IMR-90 (cell line): ENCODE results near the gene FARS2. TPM values are rescaled to one million over a fixed set of nuclear protein-coding genes. Genes with fewer than 3 reads are reported as not detected.
A peak's percentile ranks its signal among the peaks of the same experiment; 100 is the strongest.

Experiments
- ATAC-seq: fragments of 200-7000 bp; cut with Tn5 transposase; 2 replicates; pipeline ENCODE4 v1.9.1; 2020; ENCODE audit warnings: low read depth, mild to moderate bottlenecking, moderate library complexity
- BruUV-seq: library from RNA; stranded (reverse); fragments of 400-500 nt; replicated peaks from 2 replicates; lab custom pipeline; 2021; lab: Mats Ljungman, UMichigan
- CTCF ChIA-PET: fragments of 300-600 bp; formaldehyde crosslinking; extraction: SDS; loops from one replicate; lab custom pipeline; 2021; ENCODE audit warnings: antibody characterized with exemption; lab: Yijun Ruan, JAX
- POLR2A ChIA-PET: fragments of 300-600 bp; sonication (Branson Sonifier 250); formaldehyde crosslinking; loops from one replicate; lab custom pipeline; 2022; ENCODE audit warnings: antibody characterized with exemption; ENCODE audit not compliant: unreplicated experiment; lab: Charles Lee
- DNase-seq: peaks from one replicate; pipeline ENCODE4 v3.0.0; 2013
- H2AFZ ChIP-seq: replicated peaks from 2 replicates; pipeline ENCODE3; 2013; ENCODE audit warnings: low read length, mild to moderate bottlenecking; ENCODE audit not compliant: poor library complexity
- H2AK5ac ChIP-seq: 2 replicates; pipeline ENCODE4 v1.6.1; 2013; ENCODE audit warnings: low read depth, low read length, inconsistent platforms
- H2AK9ac ChIP-seq: replicated peaks from 2 replicates; pipeline ENCODE3; 2013; ENCODE audit warnings: mild to moderate bottlenecking, low read depth, low read length, moderate library complexity; ENCODE audit not compliant: poor library complexity
- H2BK120ac ChIP-seq: 2 replicates; pipeline ENCODE4 v1.6.1; 2013; ENCODE audit warnings: low read depth, low read length, inconsistent platforms
- H2BK15ac ChIP-seq: 3 replicates; pipeline ENCODE4 v1.6.1; 2013; ENCODE audit warnings: low read depth, low read length, inconsistent platforms
- H2BK20ac ChIP-seq: 2 replicates; pipeline ENCODE4 v1.6.1; 2013; ENCODE audit warnings: low read depth, mild to moderate bottlenecking, inconsistent platforms, low read length, moderate library complexity
- H2BK5ac ChIP-seq: 2 replicates; pipeline ENCODE4 v1.6.1; 2013; ENCODE audit warnings: mild to moderate bottlenecking, low read depth, low read length, inconsistent platforms; ENCODE audit not compliant: poor library complexity, severe bottlenecking
- H3K14ac ChIP-seq: replicated peaks from 2 replicates; pipeline ENCODE4 v1.6.1; 2013; ENCODE audit warnings: low read depth, low read length, inconsistent platforms
- H3K18ac ChIP-seq: 2 replicates; pipeline ENCODE4 v1.6.1; 2013; ENCODE audit warnings: low read depth, low read length, control low read depth
- H3K23ac ChIP-seq: 2 replicates; pipeline ENCODE4 v1.6.1; 2013; ENCODE audit warnings: low read depth, low read length, inconsistent platforms
- H3K27ac ChIP-seq: 2 replicates; pipeline ENCODE4 v1.5.1; 2013; ENCODE audit warnings: mild to moderate bottlenecking, control low read depth, low read length; ENCODE audit not compliant: insufficient read depth
- H3K27me3 ChIP-seq: 2 replicates; pipeline ENCODE4 v1.6.1; 2013; ENCODE audit warnings: low read length; ENCODE audit not compliant: control insufficient read depth, insufficient read depth
- H3K36me3 ChIP-seq: 2 replicates; pipeline ENCODE4 v1.6.1; 2013; ENCODE audit warnings: low read length, mixed read lengths; ENCODE audit not compliant: control insufficient read depth, insufficient read depth
- H3K4ac ChIP-seq: 2 replicates; pipeline ENCODE4 v1.6.1; 2013; ENCODE audit warnings: low read depth, low read length, inconsistent platforms
- H3K4me1 ChIP-seq: 2 replicates; pipeline ENCODE4 v1.6.1; 2013; ENCODE audit warnings: low read length, mixed read lengths; ENCODE audit not compliant: control insufficient read depth, insufficient read depth
- H3K4me2 ChIP-seq: 2 replicates; pipeline ENCODE4 v1.6.1; 2013; ENCODE audit warnings: low read depth, mild to moderate bottlenecking, control low read depth, low read length, moderate library complexity
- H3K4me3 ChIP-seq: 2 replicates; pipeline ENCODE4 v1.5.1; 2013; ENCODE audit warnings: low read depth, mild to moderate bottlenecking, control low read depth, low read length, moderate library complexity; ENCODE audit not compliant: insufficient read depth
- H3K56ac ChIP-seq: 2 replicates; pipeline ENCODE4 v1.6.1; 2013; ENCODE audit warnings: low read length, inconsistent platforms; ENCODE audit not compliant: insufficient read depth; ENCODE audit errors: extremely low read depth
- H3K79me1 ChIP-seq, 2 experiments: 2 replicates each; pipeline ENCODE4 v1.6.1; 2013; ENCODE audit warnings: low read length in 2 of 2, inconsistent platforms in 1 of 2, low read depth in 1 of 2
- H3K9ac ChIP-seq: 2 replicates; pipeline ENCODE4 v1.6.1; 2013; ENCODE audit warnings: low read depth, low read length, control low read depth
- H3K9me1 ChIP-seq: 2 replicates; pipeline ENCODE4 v1.6.1; 2013; ENCODE audit warnings: low read length, inconsistent platforms; ENCODE audit not compliant: insufficient read depth
- H3K9me3 ChIP-seq: 2 replicates; pipeline ENCODE4 v1.6.1; 2013; ENCODE audit warnings: low read length; ENCODE audit not compliant: control insufficient read depth, insufficient read depth
- H4K20me1 ChIP-seq: 2 replicates; pipeline ENCODE4 v1.6.1; 2013; ENCODE audit warnings: low read length, inconsistent platforms; ENCODE audit not compliant: insufficient read depth
- H4K5ac ChIP-seq: 2 replicates; pipeline ENCODE4 v1.6.1; 2013; ENCODE audit warnings: mild to moderate bottlenecking, low read depth, low read length, control low read depth
- H4K8ac ChIP-seq, 2 experiments: 2 replicates each; pipeline ENCODE4 v1.6.1; 2013; ENCODE audit warnings: low read depth in 2 of 2, low read length in 2 of 2, control low read depth in 1 of 2, inconsistent platforms in 1 of 2
- H4K91ac ChIP-seq: 2 replicates; pipeline ENCODE4 v1.6.1; 2013; ENCODE audit warnings: low read depth, low read length, inconsistent platforms; ENCODE audit not compliant: insufficient read depth
- BHLHE40 ChIP-seq: fragments of 150-350 bp; IDR thresholded peaks from 2 replicates; pipeline ENCODE4 v1.6.1; 2016; ENCODE audit warnings: mild to moderate bottlenecking, low read depth, low read length
- CEBPB ChIP-seq: IDR thresholded peaks from 2 replicates; pipeline ENCODE4 v1.6.1; 2012; ENCODE audit warnings: low read depth, low read length, improper control_type of control experiment
- CHD1 ChIP-seq: IDR thresholded peaks from 2 replicates; pipeline ENCODE4 v1.6.1; 2012; ENCODE audit warnings: low read depth, low read length, improper control_type of control experiment
- FOS ChIP-seq: fragments of 150-350 bp; IDR thresholded peaks from 2 replicates; pipeline ENCODE4 v1.6.1; 2016; ENCODE audit warnings: low read depth, low read length
- MAFK ChIP-seq: IDR thresholded peaks from 2 replicates; pipeline ENCODE4 v1.6.1; 2012; ENCODE audit warnings: low read depth, low read length, improper control_type of control experiment
- MAZ ChIP-seq: IDR thresholded peaks from 2 replicates; pipeline ENCODE4 v1.6.1; 2012; ENCODE audit warnings: low read depth, mild to moderate bottlenecking, low read length, improper control_type of control experiment, moderate library complexity, borderline replicate concordance
- MXI1 ChIP-seq: IDR thresholded peaks from 2 replicates; pipeline ENCODE4 v1.6.1; 2012; ENCODE audit warnings: low read depth, mild to moderate bottlenecking, low read length, moderate library complexity, borderline replicate concordance
- NFE2L2 ChIP-seq: fragments of 150-350 bp; IDR thresholded peaks from 2 replicates; pipeline ENCODE4 v1.6.1; 2016; ENCODE audit warnings: low read depth, mild to moderate bottlenecking, low read length
- POLR2A ChIP-seq: IDR thresholded peaks from 2 replicates; pipeline ENCODE4 v1.6.1; 2012; ENCODE audit warnings: mild to moderate bottlenecking, low read depth, low read length
- RAD21 ChIP-seq: IDR thresholded peaks from 2 replicates; pipeline ENCODE4 v1.6.1; 2012; ENCODE audit warnings: low read length, improper control_type of control experiment
- RCOR1 ChIP-seq: IDR thresholded peaks from 2 replicates; pipeline ENCODE4 v1.6.1; 2012; ENCODE audit warnings: mild to moderate bottlenecking, low read length, improper control_type of control experiment; ENCODE audit not compliant: insufficient replicate concordance
- RFX5 ChIP-seq: IDR thresholded peaks from 2 replicates; pipeline ENCODE4 v1.8.0; 2012; ENCODE audit warnings: low read depth, mild to moderate bottlenecking, low read length, moderate library complexity
- SMC3 ChIP-seq: fragments of 150-350 bp; IDR thresholded peaks from 2 replicates; pipeline ENCODE4 v1.6.1; 2016; ENCODE audit warnings: low read depth, mild to moderate bottlenecking, antibody characterized with exemption, low read length, moderate library complexity
- WGBS, 2 experiments: methylation state at CpG; one replicate each; pipeline versions ENCODE4 v1.1.5 to v1.1.7; 2013; ENCODE audit warnings: missing lambda C conversion rate in 2 of 2; ENCODE audit not compliant: insufficient read length in 1 of 2; ENCODE audit errors: extremely low coverage in 2 of 2; 5-methylcytosine and 5-hydroxymethylcytosine counted together
- dilution Hi-C: fragments of 300-500 bp; cut with HindIII; formaldehyde crosslinking; loops from one replicate; pipeline ENCODE4 v1.14.3; 2018; ENCODE audit warnings: low sequenced_read_pairs; ENCODE audit not compliant: unreplicated experiment
- in situ Hi-C: fragments of 300-500 bp; cut with MboI; formaldehyde crosslinking; loops from 3 replicates; pipeline ENCODE4 v1.14.3; 2019; ENCODE audit warnings: low sequenced_read_pairs, inconsistent platforms, mixed read lengths
- intact Hi-C: fragments of 100-400 bp; cut with micrococcal nuclease; formaldehyde crosslinking; loops from 2 replicates; pipeline ENCODE4 v1.10.0; 2022
- polyA plus RNA-seq, 3 experiments: library from polyadenylated mRNA; depleted of rRNA; stranded (reverse); fragments of >200 nt; gene quantifications; 2 replicates each; pipeline ENCODE4 v1.2.3, GENCODE V29; 2012; ENCODE audit warnings: low replicate concordance in 1 of 3
- total RNA-seq: library from RNA; depleted of rRNA; stranded (reverse); fragments of >200 nt; gene quantifications from 2 replicates; pipeline ENCODE4 v1.2.3, GENCODE V29; 2012
- TF ChIP-seq, protein P1 (sequence below): fragments of 150-350 bp; IDR thresholded peaks from 2 replicates; pipeline ENCODE4 v1.6.1; 2016; ENCODE audit warnings: low read depth, mild to moderate bottlenecking, low read length, moderate library complexity, borderline replicate concordance
- TF ChIP-seq, protein P2 (sequence below): fragments of 150-350 bp; IDR thresholded peaks from 2 replicates; pipeline ENCODE4 v1.6.1; 2017; ENCODE audit warnings: mild to moderate bottlenecking, antibody characterized with exemption, low read length, low read depth
- TF ChIP-seq, protein P3 (sequence below): conservative IDR thresholded peaks from 2 replicates; pipeline ENCODE4 v1.5.1; 2012; ENCODE audit warnings: mild to moderate bottlenecking, low read depth, low read length, improper control_type of control experiment

FARS2 gene
- total and polyA plus RNA-seq, 2 of the 4 experiments (the other 2 are of a cell fraction), result 12.1 to 28.9 TPM

DNA sequence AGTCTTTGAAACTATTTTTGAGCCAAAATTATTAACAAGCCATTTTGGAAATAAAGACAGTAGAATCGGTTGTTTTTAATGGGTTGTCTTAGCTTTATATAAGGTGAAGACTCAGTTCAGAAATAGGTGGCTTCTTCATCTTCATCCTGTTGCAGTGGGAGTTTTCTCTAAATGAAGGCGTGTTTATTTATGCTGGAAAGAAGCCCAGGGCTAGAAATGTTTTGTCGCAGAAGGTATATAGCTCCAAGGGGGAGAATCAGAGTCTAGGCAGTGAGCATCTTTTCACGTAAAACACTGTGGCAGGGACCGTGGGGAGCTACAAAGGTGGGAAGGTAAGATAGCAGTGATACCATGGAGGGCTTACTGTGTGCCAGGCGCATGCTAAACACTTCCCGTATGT lies 34.3 kb downstream of the FARS2 start:
- H3K4me3 ChIP-seq, result no peak overlapping the region
- no TSS peak for BruUV-seq
- POLR2A ChIA-PET, result no interaction called here

More for the DNA sequence above, 34.3 kb downstream of the FARS2 start:
- peak; percentile 69 for DNase-seq
- Histone ChIP-seq H4K20me1 (peaks cover 13% of the 10 kb centered on the region; the same call in 1 of the 2 replicates), H3K18ac (no peak overlapping the region), H3K9me3 (no peaks in the 10 kb centered on the region), H2BK5ac (no peak overlapping the region), H3K4me1 (peaks cover 2% of the 10 kb centered on the region; the same call in 1 of the 2 replicates), H2BK120ac (no peak overlapping the region), H3K4me2 (0 out of 2 replicates have a peak overlapping the region, but pooled peaks have one; percentile 10), H2AK9ac (no peak overlapping the region), H2BK20ac (no peak overlapping the region), H4K5ac (no peak overlapping the region), H2AK5ac (no peak overlapping the region), H4K8ac (no peak overlapping the region), H3K27me3 (no peaks in the 10 kb centered on the region), H3K14ac (no peak overlapping the region), H2AFZ (no peak overlapping the region), H4K91ac (no peak overlapping the region), H3K27ac (no peak overlapping the region), H2BK15ac (no peak overlapping the region), H3K36me3 (no peaks in the 10 kb centered on the region), H3K4ac (no peak overlapping the region), H3K23ac (no peak overlapping the region), H3K79me1 (peaks cover 13 to 24% of the 10 kb centered on the region in 2 experiments), H3K9ac (no peak overlapping the region), H3K56ac (no peak overlapping the region), H3K9me1 (peaks cover 10% of the 10 kb centered on the region; the same call in 1 of the 2 replicates)
- TF ChIP-seq, protein P1, sequence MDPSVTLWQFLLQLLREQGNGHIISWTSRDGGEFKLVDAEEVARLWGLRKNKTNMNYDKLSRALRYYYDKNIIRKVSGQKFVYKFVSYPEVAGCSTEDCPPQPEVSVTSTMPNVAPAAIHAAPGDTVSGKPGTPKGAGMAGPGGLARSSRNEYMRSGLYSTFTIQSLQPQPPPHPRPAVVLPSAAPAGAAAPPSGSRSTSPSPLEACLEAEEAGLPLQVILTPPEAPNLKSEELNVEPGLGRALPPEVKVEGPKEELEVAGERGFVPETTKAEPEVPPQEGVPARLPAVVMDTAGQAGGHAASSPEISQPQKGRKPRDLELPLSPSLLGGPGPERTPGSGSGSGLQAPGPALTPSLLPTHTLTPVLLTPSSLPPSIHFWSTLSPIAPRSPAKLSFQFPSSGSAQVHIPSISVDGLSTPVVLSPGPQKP, result no peak
- TF ChIP-seq FOS (no peak), RFX5 (no peak), MAFK (no peak), MAZ (no peak), RCOR1 (no peak), POLR2A (no peak), MXI1 (no peak), CEBPB (no peak), NFE2L2 (no peak), RAD21 (no peak), CHD1 (no peak), BHLHE40 (no peak), SMC3 (no peak)
- TF ChIP-seq, protein P2, sequence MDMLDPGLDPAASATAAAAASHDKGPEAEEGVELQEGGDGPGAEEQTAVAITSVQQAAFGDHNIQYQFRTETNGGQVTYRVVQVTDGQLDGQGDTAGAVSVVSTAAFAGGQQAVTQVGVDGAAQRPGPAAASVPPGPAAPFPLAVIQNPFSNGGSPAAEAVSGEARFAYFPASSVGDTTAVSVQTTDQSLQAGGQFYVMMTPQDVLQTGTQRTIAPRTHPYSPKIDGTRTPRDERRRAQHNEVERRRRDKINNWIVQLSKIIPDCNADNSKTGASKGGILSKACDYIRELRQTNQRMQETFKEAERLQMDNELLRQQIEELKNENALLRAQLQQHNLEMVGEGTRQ, result no peak
- TF ChIP-seq, protein P3, sequence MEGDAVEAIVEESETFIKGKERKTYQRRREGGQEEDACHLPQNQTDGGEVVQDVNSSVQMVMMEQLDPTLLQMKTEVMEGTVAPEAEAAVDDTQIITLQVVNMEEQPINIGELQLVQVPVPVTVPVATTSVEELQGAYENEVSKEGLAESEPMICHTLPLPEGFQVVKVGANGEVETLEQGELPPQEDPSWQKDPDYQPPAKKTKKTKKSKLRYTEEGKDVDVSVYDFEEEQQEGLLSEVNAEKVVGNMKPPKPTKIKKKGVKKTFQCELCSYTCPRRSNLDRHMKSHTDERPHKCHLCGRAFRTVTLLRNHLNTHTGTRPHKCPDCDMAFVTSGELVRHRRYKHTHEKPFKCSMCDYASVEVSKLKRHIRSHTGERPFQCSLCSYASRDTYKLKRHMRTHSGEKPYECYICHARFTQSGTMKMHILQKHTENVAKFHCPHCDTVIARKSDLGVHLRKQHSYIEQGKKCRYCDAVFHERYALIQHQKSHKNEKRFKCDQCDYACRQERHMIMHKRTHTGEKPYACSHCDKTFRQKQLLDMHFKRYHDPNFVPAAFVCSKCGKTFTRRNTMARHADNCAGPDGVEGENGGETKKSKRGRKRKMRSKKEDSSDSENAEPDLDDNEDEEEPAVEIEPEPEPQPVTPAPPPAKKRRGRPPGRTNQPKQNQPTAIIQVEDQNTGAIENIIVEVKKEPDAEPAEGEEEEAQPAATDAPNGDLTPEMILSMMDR, result no peak
- CTCF ChIA-PET, result interaction anchor here (0.9 kb wide), 2 partner anchors 29 to 77 kb away, joined by 3 read pairs; no protein-coding TSS in a partner anchor
- peak; percentile 24; the same call in 1 of the 2 replicates for ATAC-seq
- intact Hi-C loops, result no loop called here
- WGBS, 2 experiments, result 52% methylated on average over 5 of the region's 7 CpGs; no CpG with 5 or more reads in 1 of the 2 experiments
- dilution Hi-C loops, result no loop called here
- in situ Hi-C loops, result no loop called here
